Stomach smooth muscle (tissue), 2 donors: ENCODE results near the gene RPL13.

ENCODE experiments used
- H3K27ac ChIP-seq: one replicate; pipeline ENCODE4 v1.7.0; 2013; ENCODE audit warnings: mild to moderate bottlenecking, low read length, inconsistent platforms
- H3K27me3 ChIP-seq, 2 donors: one replicate each; pipeline ENCODE4 v1.7.0; 2013; ENCODE audit warnings: low read length in 2 of 2; ENCODE audit not compliant: insufficient read depth in 2 of 2, control insufficient read depth in 1 of 2
- H3K36me3 ChIP-seq, 2 donors: one replicate each; pipeline ENCODE4 v1.7.0; 2013; ENCODE audit warnings: low read length in 2 of 2; ENCODE audit not compliant: control insufficient read depth in 2 of 2, insufficient read depth in 2 of 2
- H3K4me1 ChIP-seq: one replicate; pipeline ENCODE4 v1.7.0; 2013; ENCODE audit warnings: low read length; ENCODE audit not compliant: control insufficient read depth, insufficient read depth
- H3K4me3 ChIP-seq, 2 donors: one replicate each; pipeline ENCODE4 v1.7.0; 2013; ENCODE audit warnings: low read length in 2 of 2
- H3K9ac ChIP-seq, 2 donors: one replicate each; pipeline ENCODE4 v1.7.0; 2013; ENCODE audit warnings: low read length in 2 of 2, mild to moderate bottlenecking in 1 of 2
- H3K9me3 ChIP-seq, 2 donors: one replicate each; pipeline ENCODE4 v1.7.0; 2013; ENCODE audit warnings: low read length in 2 of 2; ENCODE audit not compliant: control insufficient read depth in 2 of 2
- donor health status: healthy.
- donor health status: Pancreatic carcinoma.

Gene RPL13

GRCh38 chr16:89613231-89613953, 52.9 kb downstream of the RPL13 start, which contains the start of gene DPEP1:
DPEP1 (plus strand) TSS chr16:89613642; CDS start chr16:89630411, 16,769 bp downstream.
- Histone ChIP-seq H3K36me3 (no peaks in the 10 kb centered on the region), H3K4me1 (no peaks in the 10 kb centered on the region), H3K9me3 (no peaks in the 10 kb centered on the region), H3K4me3 (no peak within 1 kb of the TSS), H3K9ac (no peak within 1 kb of the TSS), H3K27ac (no peak within 1 kb of the TSS), H3K27me3 (peaks cover 16 to 17% of the 10 kb centered on the region in 2 donors)

- H3K27ac ChIP-seq, result no peak overlapping the region
- H3K36me3 ChIP-seq, result no peaks in the 10 kb centered on the region
- H3K9me3 ChIP-seq, result no peaks in the 10 kb centered on the region
- H3K4me3 ChIP-seq, result no peak overlapping the region
- H3K27me3 ChIP-seq, result peaks cover 16 to 17% of the 10 kb centered on the region in 2 donors
- H3K4me1 ChIP-seq, result no peaks in the 10 kb centered on the region
- H3K9ac ChIP-seq, result no peak overlapping the region
Observed at GRCh38 chr16:89613954-89614459, 53.5 kb downstream of the RPL13 start.
